Naive thymus-derived CD4-positive, alpha-beta T cell (primary cell): ENCODE data around the gene OVCA2. TPM values are rescaled to one million over a fixed set of nuclear protein-coding genes. Genes with fewer than 3 reads are reported as not detected.

Experiments used
- ATAC-seq: fragments of 150-1000 bp; cut with Tn5 transposase; 2 replicates; pipeline ENCODE4 v1.10.0; 2021; ENCODE audit warnings: mild to moderate bottlenecking, moderate library complexity
- CTCF ChIA-PET: fragments of 350-600 bp; sonication (Branson Sonifier 250); formaldehyde crosslinking; loops from one replicate; lab custom pipeline; 2021; ENCODE audit warnings: antibody characterized with exemption; lab: Charles Lee
- POLR2A ChIA-PET: fragments of 350-600 bp; sonication (Branson Sonifier 250); formaldehyde crosslinking; loops from one replicate; lab custom pipeline; 2021; ENCODE audit warnings: antibody characterized with exemption, inconsistent platforms; lab: Charles Lee
- DNase-seq, 9 donors: peaks; one replicate each; pipeline versions ENCODE4 v3.0.0 to v3.0.0-alpha.2; 2020 to 2022; ENCODE audit warnings: mixed read lengths in 1 of 9
- H3K27ac ChIP-seq: one replicate; pipeline ENCODE4 v1.7.0; 2013; ENCODE audit warnings: mild to moderate bottlenecking, low read depth, low read length, moderate library complexity
- H3K27me3 ChIP-seq, 2 donors: one replicate each; pipeline ENCODE4 v1.7.0; 2013; ENCODE audit warnings: low read length in 2 of 2, mild to moderate bottlenecking in 2 of 2, moderate library complexity in 2 of 2; ENCODE audit not compliant: control insufficient read depth in 2 of 2, insufficient read depth in 2 of 2
- H3K36me3 ChIP-seq, 3 experiments: 1 replicate in 2 of 3; 2 replicates in 1 of 3; pipeline ENCODE4 v1.7.0; 2013; ENCODE audit warnings: low read length in 3 of 3, mild to moderate bottlenecking in 3 of 3, moderate library complexity in 1 of 3; ENCODE audit not compliant: insufficient read depth in 3 of 3, control insufficient read depth in 2 of 3
- H3K4me1 ChIP-seq, 2 donors: one replicate each; pipeline ENCODE4 v1.7.0; 2013; ENCODE audit warnings: low read length in 2 of 2, mild to moderate bottlenecking in 2 of 2, moderate library complexity in 1 of 2; ENCODE audit not compliant: control insufficient read depth in 2 of 2, insufficient read depth in 2 of 2
- H3K4me3 ChIP-seq: 2 replicates; pipeline ENCODE4 v1.7.0; 2013; ENCODE audit warnings: mild to moderate bottlenecking, low read length
- H3K9me3 ChIP-seq, 3 experiments: 1 replicate in 2 of 3; 2 replicates in 1 of 3; pipeline ENCODE4 v1.7.0; 2013; ENCODE audit warnings: low read length in 3 of 3; ENCODE audit not compliant: control insufficient read depth in 2 of 3
- H3K27ac Mint-ChIP-seq, 9 donors: one replicate each; pipeline ENCODE4 v1.8.0; 2020 to 2022; ENCODE audit warnings: mixed read lengths in 9 of 9, mild to moderate bottlenecking in 8 of 9, moderate library complexity in 5 of 9, inconsistent platforms in 2 of 9
- H3K27me3 Mint-ChIP-seq, 5 donors: one replicate each; pipeline ENCODE4 v1.8.0; 2021 to 2022; ENCODE audit warnings: mixed read lengths in 5 of 5, mild to moderate bottlenecking in 1 of 5
- H3K36me3 Mint-ChIP-seq, 5 donors: one replicate each; pipeline ENCODE4 v1.8.0; 2020 to 2022; ENCODE audit warnings: mixed read lengths in 5 of 5, mild to moderate bottlenecking in 3 of 5, inconsistent platforms in 1 of 5
- H3K4me1 Mint-ChIP-seq, 7 donors: one replicate each; pipeline ENCODE4 v1.8.0; 2020 to 2022; ENCODE audit warnings: mixed read lengths in 7 of 7, mild to moderate bottlenecking in 3 of 7, inconsistent platforms in 1 of 7
- H3K4me3 Mint-ChIP-seq, 10 donors: one replicate each; pipeline ENCODE4 v1.8.0; 2020 to 2022; ENCODE audit warnings: mild to moderate bottlenecking in 10 of 10, mixed read lengths in 10 of 10, moderate library complexity in 6 of 10, inconsistent platforms in 2 of 10
- H3K9me3 Mint-ChIP-seq, 11 donors: one replicate each; pipeline ENCODE4 v1.8.0; 2020 to 2022; ENCODE audit warnings: mixed read lengths in 11 of 11, mild to moderate bottlenecking in 4 of 11, inconsistent platforms in 1 of 11, moderate library complexity in 1 of 11
- intact Hi-C, 2 donors: fragments of 100-400 bp; cut with micrococcal nuclease; formaldehyde crosslinking; loops; one replicate each; pipeline ENCODE4 v1.15.1; 2023
- polyA plus RNA-seq, 2 donors: library from polyadenylated mRNA; unstranded; fragments of 300-500 nt; fragmentation: Illumina TruSeq; gene quantifications; one replicate each; pipeline ENCODE4 v1.2.3, GENCODE V29; 2021
- total RNA-seq, 6 experiments: library from RNA in 5 of 6; stranded (reverse) in 5 of 6; gene quantifications; 1 replicate in 5 of 6; 2 replicates in 1 of 6; pipeline ENCODE4 v1.2.3 and lab custom pipeline; 2021 to 2026

Gene OVCA2
- total RNA-seq (10 to 100 TPM; 24.5 to 37.9 (median 31.8) TPM), polyA plus RNA-seq (10 to 100 TPM; 52.7 to 65.5 TPM), total RNA-seq (lab: John Stamatoyannopoulos, UW) (not detected)

- Mint-ChIP-seq H3K27ac (peak within 1 kb of the TSS; percentile 87 to 99 (median 94)), H3K4me1 (peaks cover 9 to 29% (median 22%) of the 10 kb centered on the region in 7 donors), H3K9me3 (no peaks in the 10 kb centered on the region), H3K36me3 (peaks cover 0 to 24% (median 0%) of the 10 kb centered on the region in 5 donors), H3K4me3 (peak within 1 kb of the TSS; percentile 89 to 100 (median 92)), H3K27me3 (no peaks in the 10 kb centered on the region)
- Histone ChIP-seq H3K4me1 (peaks cover 8 to 16% of the 10 kb centered on the region in 2 donors), H3K4me3 (peak within 1 kb of the TSS; percentile 86), H3K27ac (peak within 1 kb of the TSS; percentile 89), H3K36me3 (peaks cover 0 to 53% (median 12%) of the 10 kb centered on the region in 3 experiments), H3K27me3 (no peaks in the 10 kb centered on the region), H3K9me3 (no peaks in the 10 kb centered on the region)
- CTCF ChIA-PET = interaction anchor here (0.6 to 1.7 kb wide), 3 partner anchors 11 to 325 kb away, joined by 3 to 4 read pairs (median 4); no protein-coding TSS in a partner anchor
- ATAC-seq = peak; percentile 97
- POLR2A ChIA-PET = interaction anchor here (0.8 to 1.6 kb wide), 4 partner anchors 9 to 261 kb away, joined by 3 to 4 read pairs (median 4); partner anchors contain the start of genes HIC1 and SMG6
- intact Hi-C loops = loop anchor here (1.0 to 5.0 kb wide), 19 partner anchors 9 to 585 kb away; partner anchors contain the start of genes DPH1 (in 2 of the 2), RILP (in 2 of the 2), RTN4RL1 (in 2 of the 2) and CRK (in 1 of the 2)
- peak; percentile 94 to 98 (median 96) for DNase-seq
These were observed at the start of gene OVCA2 for GRCh38 chr17:2041561-2042389. Gene OVCA2 (plus strand): TSS chr17:2042022. CDS start chr17:2042048, 26 bp downstream.

DNA sequence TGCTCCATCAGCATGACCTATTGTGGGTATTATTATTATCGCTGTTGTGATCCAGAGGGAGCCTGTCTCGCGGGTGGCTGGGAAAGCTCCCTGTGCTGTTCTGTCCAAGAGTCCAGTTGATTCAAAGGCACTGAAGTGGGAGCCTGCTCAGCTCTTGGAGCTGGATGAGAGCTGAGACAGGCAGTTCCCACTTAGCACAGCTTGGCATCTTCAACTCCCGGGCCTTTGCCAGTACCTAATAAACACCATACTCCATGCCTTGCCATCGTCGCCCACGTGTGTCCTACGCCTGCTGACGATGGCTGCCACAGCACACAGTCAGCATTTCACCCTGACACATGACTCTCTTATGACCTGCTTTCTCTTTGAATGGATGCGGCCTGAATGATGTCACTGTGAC, 49.3 kb upstream of the OVCA2 start:
- Mint-ChIP-seq H3K36me3 (peaks cover 0 to 7% (median 0%) of the 10 kb centered on the region in 5 donors), H3K27ac (no peak overlapping the region), H3K27me3 (peaks cover 16 to 39% (median 22%) of the 10 kb centered on the region in 5 donors), H3K9me3 (no peaks in the 10 kb centered on the region), H3K4me1 (no peaks in the 10 kb centered on the region), H3K4me3 (no peak overlapping the region)
- DNase-seq (no peak), ATAC-seq (no peak)
- Histone ChIP-seq H3K9me3 (no peaks in the 10 kb centered on the region), H3K27ac (no peak overlapping the region), H3K27me3 (no peaks in the 10 kb centered on the region), H3K36me3 (no peaks in the 10 kb centered on the region), H3K4me3 (no peak overlapping the region), H3K4me1 (no peaks in the 10 kb centered on the region)
- intact Hi-C loops = no loop called here
- ChIA-PET POLR2A (no interaction called here), CTCF (no interaction called here)

- Mint-ChIP-seq H3K27ac (no peak overlapping the region), H3K4me3 (no peak overlapping the region), H3K9me3 (no peaks in the 10 kb centered on the region), H3K4me1 (peaks cover 0 to 10% (median 0%) of the 10 kb centered on the region in 7 donors), H3K36me3 (peaks cover 0 to 7% (median 0%) of the 10 kb centered on the region in 5 donors), H3K27me3 (peaks cover 26 to 41% (median 32%) of the 10 kb centered on the region in 5 donors)
- Histone ChIP-seq H3K27me3 (no peaks in the 10 kb centered on the region), H3K4me3 (no peak overlapping the region), H3K4me1 (no peaks in the 10 kb centered on the region), H3K9me3 (no peaks in the 10 kb centered on the region), H3K36me3 (no peaks in the 10 kb centered on the region), H3K27ac (no peak overlapping the region)
- CTCF ChIA-PET = no interaction called here
- POLR2A ChIA-PET = no interaction called here
- ATAC-seq (no peak), DNase-seq (no peak)
- intact Hi-C loops = no loop called here
These were observed 47.1 kb upstream of the OVCA2 start for GRCh38 chr17:1994707-1995106.

DNA sequence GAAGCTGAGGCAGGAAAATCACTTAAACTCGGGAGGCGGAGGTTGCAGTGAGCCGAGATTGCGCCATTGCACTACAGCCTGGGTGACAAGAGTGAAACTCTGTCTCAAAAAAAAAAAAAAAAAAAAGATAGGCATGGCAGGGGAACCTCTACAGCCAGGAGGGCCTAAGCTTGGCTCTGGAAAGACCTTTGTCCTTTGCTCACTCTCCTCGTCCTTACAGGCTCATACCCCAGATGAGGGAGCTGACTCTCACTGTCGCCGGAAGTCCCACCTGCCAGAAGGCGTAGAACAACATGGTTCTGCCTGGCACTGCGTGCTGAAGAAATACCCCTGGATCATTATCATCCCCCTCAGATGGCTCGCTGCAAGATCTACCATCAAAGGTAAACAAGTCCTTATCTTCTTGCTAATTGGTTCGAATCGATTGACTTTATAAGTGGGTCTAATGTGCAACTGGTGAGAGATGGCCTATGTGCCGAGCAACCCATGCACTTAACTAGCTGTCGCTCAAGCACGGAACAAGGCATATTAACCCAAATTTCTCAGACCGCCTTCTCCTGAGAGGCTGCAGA, 46.4 kb upstream of the OVCA2 start:
- H3K4me3 ChIP-seq = no peak overlapping the region
- intact Hi-C loops = no loop called here
- no peak overlapping the region for H3K27ac Mint-ChIP-seq
- no peak for DNase-seq
- no peaks in the 10 kb centered on the region for H3K9me3 ChIP-seq
- H3K4me1 Mint-ChIP-seq = peaks cover 0 to 10% (median 0%) of the 10 kb centered on the region in 7 donors
- no peaks in the 10 kb centered on the region for H3K36me3 ChIP-seq
- H3K27me3 ChIP-seq = no peaks in the 10 kb centered on the region
- peaks cover 0 to 7% (median 0%) of the 10 kb centered on the region in 5 donors for H3K36me3 Mint-ChIP-seq
- peaks cover 27 to 43% (median 32%) of the 10 kb centered on the region in 5 donors for H3K27me3 Mint-ChIP-seq
- H3K27ac ChIP-seq = no peak overlapping the region
- no peak for ATAC-seq
- POLR2A ChIA-PET = no interaction called here
- H3K4me3 Mint-ChIP-seq = no peak overlapping the region
- no peaks in the 10 kb centered on the region for H3K9me3 Mint-ChIP-seq
- CTCF ChIA-PET = no interaction called here
- H3K4me1 ChIP-seq = no peaks in the 10 kb centered on the region

- Histone ChIP-seq H3K27me3 (no peaks in the 10 kb centered on the region), H3K4me1 (no peaks in the 10 kb centered on the region), H3K36me3 (no peaks in the 10 kb centered on the region), H3K27ac (no peak overlapping the region), H3K4me3 (no peak overlapping the region), H3K9me3 (no peaks in the 10 kb centered on the region)
- Mint-ChIP-seq H3K4me3 (no peak overlapping the region), H3K9me3 (no peaks in the 10 kb centered on the region), H3K27ac (no peak overlapping the region), H3K4me1 (peaks cover 0 to 10% (median 0%) of the 10 kb centered on the region in 7 donors), H3K36me3 (peaks cover 0 to 7% (median 0%) of the 10 kb centered on the region in 5 donors), H3K27me3 (peaks cover 30 to 41% (median 31%) of the 10 kb centered on the region in 5 donors)
- ATAC-seq = no peak
- ChIA-PET POLR2A (interaction anchor here (0.6 kb wide), 1 partner anchor 70 kb away, joined by 3 read pairs; no protein-coding TSS in a partner anchor), CTCF (no interaction called here)
- DNase-seq = no peak
- intact Hi-C loops = no loop called here
These were observed 45.7 kb upstream of the OVCA2 start for GRCh38 chr17:1995907-1996799.

DNA sequence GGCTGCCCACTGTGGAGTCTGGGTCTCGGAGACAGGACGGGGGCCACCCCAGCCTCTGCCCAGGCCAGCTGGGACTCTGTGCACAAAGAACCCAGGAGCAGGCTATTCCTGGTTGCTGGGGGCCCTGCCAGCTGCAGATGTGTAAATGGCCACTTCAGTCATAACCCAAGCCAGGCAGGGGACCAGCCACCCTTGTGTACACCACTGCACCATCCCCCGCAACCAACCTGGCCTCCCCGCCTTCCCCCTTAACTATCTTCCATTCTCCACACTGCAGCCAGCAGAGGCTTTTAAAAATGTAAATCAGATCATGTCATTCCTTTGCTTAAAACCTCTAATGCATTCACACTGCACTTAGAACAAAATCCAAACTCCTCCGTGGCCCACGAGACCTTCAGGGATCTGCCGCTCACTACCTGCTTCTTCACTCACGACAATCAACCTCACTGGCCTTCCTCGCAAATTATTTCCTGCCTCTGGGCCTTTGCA, 45.0 kb upstream of the OVCA2 start:
- peaks cover 0 to 7% (median 0%) of the 10 kb centered on the region in 5 donors for H3K36me3 Mint-ChIP-seq
- H3K9me3 ChIP-seq = no peaks in the 10 kb centered on the region
- H3K4me3 Mint-ChIP-seq = peak overlapping the region in 2 of 10 donors; percentile 1 to 31
- intact Hi-C loops = no loop called here
- no peaks in the 10 kb centered on the region for H3K4me1 ChIP-seq
- peaks cover 0 to 10% (median 0%) of the 10 kb centered on the region in 7 donors for H3K4me1 Mint-ChIP-seq
- ChIA-PET CTCF (no interaction called here), POLR2A (no interaction called here)
- H3K27ac Mint-ChIP-seq = peak overlapping the region in 1 of 9 donors; percentile 16
- no peaks in the 10 kb centered on the region for H3K9me3 Mint-ChIP-seq
- peaks cover 30 to 41% (median 31%) of the 10 kb centered on the region in 5 donors for H3K27me3 Mint-ChIP-seq
- DNase-seq = no peak
- no peak overlapping the region for H3K4me3 ChIP-seq
- H3K27ac ChIP-seq = no peak overlapping the region
- ATAC-seq = no peak
- H3K27me3 ChIP-seq = no peaks in the 10 kb centered on the region
- no peaks in the 10 kb centered on the region for H3K36me3 ChIP-seq
